ENCODE measurements around the gene TPTE2.
"Not testable (repeated sequence)": the region's sequence is repeated elsewhere in the genome, so short reads cannot be mapped to it uniquely, and the experiment has no call there.

TPTE2 gene

GRCh38 chr13:19561127-19561582, at the start of gene TPTE2:
Gene TPTE2, minus strand, starts transcription at chr13:19561532. Its CDS starts 58,298 bp downstream, at chr13:19503234.
- DNase-seq = not testable (repeated sequence)

GRCh38 chr13:19607523-19608078, 46.3 kb upstream of the TPTE2 start:
- DNase-seq = no peak

GRCh38 chr13:19606737-19607136, 45.4 kb upstream of the TPTE2 start:
- no peak for DNase-seq

GRCh38 chr13:19606152-19606551, 44.8 kb upstream of the TPTE2 start:
- no peak for DNase-seq

GRCh38 chr13:19605161-19605955, 44.0 kb upstream of the TPTE2 start:
- no peak for DNase-seq

- DNase-seq = no peak
Measured at GRCh38 chr13:19604306-19604705, 43.0 kb upstream of the TPTE2 start.

GRCh38 chr13:19601749-19602725, 40.7 kb upstream of the TPTE2 start:
- DNase-seq = no peak

- no peak for DNase-seq
Measured at GRCh38 chr13:19597523-19597922, 36.2 kb upstream of the TPTE2 start.

- DNase-seq = no peak
Measured at GRCh38 chr13:19596960-19597361, 35.6 kb upstream of the TPTE2 start.

- DNase-seq = no peak
Measured at GRCh38 chr13:19596086-19596485, 34.8 kb upstream of the TPTE2 start.

GRCh38 chr13:19592657-19593180, 31.4 kb upstream of the TPTE2 start:
- no peak for DNase-seq

GRCh38 chr13:19591864-19592263, 30.5 kb upstream of the TPTE2 start:
- no peak for DNase-seq

- DNase-seq = no peak
Measured at GRCh38 chr13:19590423-19590822, 29.1 kb upstream of the TPTE2 start.

GRCh38 chr13:19589312-19589711, 28.0 kb upstream of the TPTE2 start:
- DNase-seq = no peak

GRCh38 chr13:19587635-19588300, 26.4 kb upstream of the TPTE2 start:
- no peak for DNase-seq

GRCh38 chr13:19586904-19587634, 25.7 kb upstream of the TPTE2 start:
- DNase-seq = no peak

GRCh38 chr13:19581675-19582074, 20.3 kb upstream of the TPTE2 start:
- DNase-seq = no peak

GRCh38 chr13:19575230-19575629, 13.9 kb upstream of the TPTE2 start:
- DNase-seq = no peak

- no peak for DNase-seq
Measured at GRCh38 chr13:19573120-19573716, 11.9 kb upstream of the TPTE2 start.

- no peak for DNase-seq
Measured at GRCh38 chr13:19572280-19572679, 10.9 kb upstream of the TPTE2 start.

GRCh38 chr13:19567820-19568534, 6.6 kb upstream of the TPTE2 start:
- DNase-seq = no peak

Data from NCI-H1436 (cell line).